Heart right ventricle (tissue), 16 donors: Measurements from ENCODE around the gene FFAR4. TPM values are rescaled to one million over a fixed set of nuclear protein-coding genes. Genes with fewer than 3 reads are reported as not detected.

Experiments used
- ATAC-seq, 8 donors: fragments of 200-7000 bp; cut with Tn5 transposase; one replicate each; pipeline ENCODE4 v1.9.1; 2020; ENCODE audit warnings: mild to moderate bottlenecking in 8 of 8, moderate library complexity in 8 of 8, moderate number of reproducible peaks in 1 of 8
- DNase-seq, 2 donors: peaks; one replicate each; pipeline ENCODE4 v3.0.0-alpha.2; 2020
- H3K27ac ChIP-seq, 10 donors: fragments of 200-600 bp; sonication (generic) in 2 of 10; one replicate each; pipeline versions ENCODE4 v1.5.0 to v1.8.0; 2020 to 2022; ENCODE audit warnings: mild to moderate bottlenecking in 3 of 10
- H3K27me3 ChIP-seq, 7 donors: fragments of 200-600 bp; one replicate each; pipeline ENCODE4 v1.8.0; 2021 to 2022; ENCODE audit warnings: mild to moderate bottlenecking in 2 of 7
- H3K36me3 ChIP-seq, 9 donors: fragments of 200-600 bp; sonication (generic) in 1 of 9; one replicate each; pipeline versions ENCODE4 v1.5.0 to v1.8.0; 2020 to 2022; ENCODE audit warnings: mild to moderate bottlenecking in 2 of 9
- H3K4me1 ChIP-seq, 9 donors: fragments of 200-600 bp; sonication (generic) in 1 of 9; one replicate each; pipeline versions ENCODE4 v1.5.0 to v1.8.0; 2020 to 2022; ENCODE audit warnings: mild to moderate bottlenecking in 4 of 9
- H3K4me3 ChIP-seq, 10 donors: fragments of 200-600 bp; sonication (generic) in 2 of 10; one replicate each; pipeline versions ENCODE4 v1.5.0 to v1.8.0; 2020 to 2022; ENCODE audit warnings: mild to moderate bottlenecking in 7 of 10, moderate library complexity in 2 of 10
- H3K9me3 ChIP-seq, 11 donors: fragments of 200-600 bp in 10 of 11; sonication (generic) in 2 of 11; one replicate each; pipeline versions ENCODE4 v1.5.0 to v1.8.0; 2013 to 2022; ENCODE audit warnings: mild to moderate bottlenecking in 2 of 11, control low read depth in 1 of 11, moderate library complexity in 1 of 11
- WGBS, 2 donors: extraction: QIAGEN DNeasy Blood & Tissue Kit; methylation state at CpG; one replicate each; pipeline ENCODE4 v1.1.7; 2013; ENCODE audit warnings: inconsistent platforms in 1 of 2; 5-methylcytosine and 5-hydroxymethylcytosine counted together
- intact Hi-C, 10 donors: fragments of 100-400 bp; cut with DNase I; formaldehyde crosslinking; loops; one replicate each; pipeline versions ENCODE4 v1.11.1 to v1.14.2; 2022
- polyA plus RNA-seq, 2 donors: library from polyadenylated mRNA; stranded (reverse); fragments of 200-250 nt; gene quantifications; one replicate each; pipeline ENCODE4 v1.2.3, GENCODE V29; 2013
- total RNA-seq, 10 donors: library from RNA; stranded (reverse); fragmentation: NEBNext Ultra II Directional in 3 of 10; extraction: Animal tissue kit (Norgen Biotek cat#: 25700) in 3 of 10; gene quantifications; one replicate each; pipeline versions ENCODE4 v1.2.1 to v1.2.4, GENCODE V29; 2021 to 2023
- TF ChIP-seq, protein P1 (sequence below), 9 donors: fragments of 200-600 bp; sonication (generic) in 2 of 9; IDR thresholded peaks; one replicate each; pipeline versions ENCODE4 v1.5.0 to v1.8.0; 2021 to 2022; ENCODE audit warnings: antibody characterized with exemption in 9 of 9, mild to moderate bottlenecking in 5 of 9, moderate library complexity in 1 of 9
- donor health status: Arrhythmogenic right ventricular cardiomyopathy.
- donor health status: ischemic (EF 13 %, LVEDD 7.1; RV severe dilation, severe dysfunction).
- donor health status: healthy with polysubstance abuse.
- donor health status: DM: no; HTN: yes; CAD: no.
- donor health status: DM: no; HTN: no; CAD: no.
- donor health status: ischemic (EF 25% LVEDD 6.9; RV normal size, moderate dysfunction).
- donor health status: ischemic (EF 25% LVEDD 5.7; RV mildly dilated, moderate dysfunction).
- donor health status: healthy.
- donor health status: DM: yes; HTN: yes; CAD: no.
- donor health status: Ischemic cardiomyopathy.
- donor health status: ischemic (EF 35%, LVEDD 5.7; RV mildly dilated, moderate dysfunction).
- donor health status: nonischemic (EF 11% LVEDD 7.7; RV severe dilation, severe dysfunction).
- donor health status: DM: yes; HTN: yes; CAD: no.
- donor health status: PGD.
- donor health status: ischemic (EF 29% LVEDD 5.4; RV normal size, mild dysfunction).
- donor health status: nonischemic (EF 23%, LVEDD 6.1; RV moderate dilation, normal function).

Gene FFAR4
- total and polyA plus RNA-seq, 12 donors: 0.07 to 0.37 (median 0.12) TPM; not detected in 6

DNA sequence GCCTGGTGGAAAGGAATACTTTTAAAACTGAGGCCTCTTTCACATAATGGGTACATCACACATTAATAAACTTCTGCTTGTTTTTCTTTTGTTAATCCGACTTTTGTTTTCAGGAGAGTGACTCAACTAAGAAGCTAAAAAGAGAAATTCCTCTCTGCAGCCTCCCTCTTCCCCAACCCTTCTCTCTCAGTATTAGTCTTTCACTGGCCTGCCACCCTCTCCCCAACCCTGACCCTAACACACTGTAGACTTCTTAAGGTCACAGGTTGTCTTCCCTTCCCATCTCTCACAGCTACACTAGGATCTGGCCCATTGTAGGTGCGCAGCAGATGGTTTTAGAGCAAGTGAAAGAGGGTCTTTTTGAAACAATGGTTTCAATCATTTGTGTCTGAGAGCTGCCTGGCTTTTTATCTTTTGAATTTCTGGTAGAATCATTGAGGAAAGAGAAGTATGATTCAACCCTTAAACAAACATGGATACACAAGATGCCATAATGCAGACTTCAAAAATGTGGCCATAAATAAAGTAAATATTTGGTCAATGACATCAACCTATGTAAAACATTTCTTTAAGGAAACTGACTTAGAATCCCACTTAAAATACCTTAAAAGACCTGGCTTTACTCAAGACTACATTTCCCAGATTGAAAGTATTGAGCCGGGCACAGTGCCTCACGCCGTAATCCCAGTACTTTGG, 17.9 kb upstream of the FFAR4 start:
- no peak overlapping the region for H3K27ac ChIP-seq
- ATAC-seq: no peak
- H3K27me3 ChIP-seq: no peaks in the 10 kb centered on the region
- no peaks in the 10 kb centered on the region for H3K36me3 ChIP-seq
- WGBS, 2 donors: 90 to 95% methylated on average over 5 of the region's 5 CpGs
- TF ChIP-seq, protein P1, sequence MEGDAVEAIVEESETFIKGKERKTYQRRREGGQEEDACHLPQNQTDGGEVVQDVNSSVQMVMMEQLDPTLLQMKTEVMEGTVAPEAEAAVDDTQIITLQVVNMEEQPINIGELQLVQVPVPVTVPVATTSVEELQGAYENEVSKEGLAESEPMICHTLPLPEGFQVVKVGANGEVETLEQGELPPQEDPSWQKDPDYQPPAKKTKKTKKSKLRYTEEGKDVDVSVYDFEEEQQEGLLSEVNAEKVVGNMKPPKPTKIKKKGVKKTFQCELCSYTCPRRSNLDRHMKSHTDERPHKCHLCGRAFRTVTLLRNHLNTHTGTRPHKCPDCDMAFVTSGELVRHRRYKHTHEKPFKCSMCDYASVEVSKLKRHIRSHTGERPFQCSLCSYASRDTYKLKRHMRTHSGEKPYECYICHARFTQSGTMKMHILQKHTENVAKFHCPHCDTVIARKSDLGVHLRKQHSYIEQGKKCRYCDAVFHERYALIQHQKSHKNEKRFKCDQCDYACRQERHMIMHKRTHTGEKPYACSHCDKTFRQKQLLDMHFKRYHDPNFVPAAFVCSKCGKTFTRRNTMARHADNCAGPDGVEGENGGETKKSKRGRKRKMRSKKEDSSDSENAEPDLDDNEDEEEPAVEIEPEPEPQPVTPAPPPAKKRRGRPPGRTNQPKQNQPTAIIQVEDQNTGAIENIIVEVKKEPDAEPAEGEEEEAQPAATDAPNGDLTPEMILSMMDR (IDR thresholded peaks at IDR 0.05): no peak
- intact Hi-C loops: loop anchor here in 1 of 10 donors (5.0 kb wide), 1 partner anchor 134 kb away; no protein-coding TSS in a partner anchor
- H3K9me3 ChIP-seq: no peaks in the 10 kb centered on the region
- H3K4me3 ChIP-seq: no peak overlapping the region
- no peak for DNase-seq
- H3K4me1 ChIP-seq: no peaks in the 10 kb centered on the region

DNA sequence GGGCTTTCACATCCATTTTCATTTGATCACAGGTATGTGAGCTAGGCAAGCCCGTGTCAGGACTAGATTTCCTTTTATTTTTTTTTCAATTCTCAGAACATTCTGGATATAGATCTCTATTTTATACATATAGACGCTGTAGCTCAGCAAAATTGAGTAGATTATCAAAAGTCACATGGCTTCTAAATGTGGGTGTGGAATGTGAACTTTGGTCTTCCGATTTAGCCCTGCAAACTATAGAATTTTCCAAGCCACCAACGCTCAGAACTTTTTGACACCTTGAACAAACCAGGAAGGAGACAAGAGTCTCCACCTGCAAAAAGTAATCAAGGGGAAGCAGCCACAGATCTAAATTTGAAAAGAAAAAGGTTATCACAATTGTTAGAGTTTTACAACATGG, 15.9 kb upstream of the FFAR4 start:
- no peaks in the 10 kb centered on the region for H3K9me3 ChIP-seq
- H3K27me3 ChIP-seq: no peaks in the 10 kb centered on the region
- H3K36me3 ChIP-seq: no peaks in the 10 kb centered on the region
- TF ChIP-seq, protein P1 (IDR thresholded peaks at IDR 0.05): no peak
- whole genome bisulfite sequencing, 2 donors: 81 to 87% methylated on average over 4 of the region's 4 CpGs
- DNase-seq (no peak), ATAC-seq (no peak)
- intact Hi-C loops: loop anchor here in 7 of 10 donors (5.0 to 10.0 kb wide), 5 partner anchors 124 to 264 kb away; no protein-coding TSS in a partner anchor
- no peak overlapping the region for H3K4me3 ChIP-seq
- H3K27ac ChIP-seq: no peak overlapping the region
- H3K4me1 ChIP-seq: no peaks in the 10 kb centered on the region

DNA sequence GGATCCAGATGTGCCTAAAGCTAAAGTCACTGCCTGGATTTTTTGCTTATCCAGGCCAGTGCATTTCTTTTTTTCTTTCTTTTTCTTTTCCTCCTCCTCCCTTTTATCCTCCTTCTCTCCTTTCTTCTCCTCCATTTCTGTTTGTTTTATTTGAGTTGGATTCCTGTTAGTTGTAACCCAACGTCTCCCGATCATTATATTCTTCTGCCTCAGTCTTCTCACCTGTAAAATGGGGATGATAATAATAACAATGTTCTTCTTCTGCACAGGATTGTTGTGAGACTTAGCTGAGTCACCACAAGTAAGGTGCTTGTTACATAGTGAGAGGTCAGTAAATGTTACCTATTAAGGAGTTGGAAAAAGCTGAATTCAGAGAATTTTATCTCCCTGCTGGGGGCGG, 13.7 kb upstream of the FFAR4 start:
- no peak for DNase-seq
- Histone ChIP-seq H3K4me3 (no peak overlapping the region), H3K36me3 (no peaks in the 10 kb centered on the region), H3K27me3 (no peaks in the 10 kb centered on the region), H3K9me3 (no peaks in the 10 kb centered on the region), H3K27ac (no peak overlapping the region), H3K4me1 (peaks cover 0 to 5% (median 0%) of the 10 kb centered on the region in 9 donors)
- intact Hi-C loops: loop anchor here in 7 of 10 donors (5.0 to 10.0 kb wide), 5 partner anchors 122 to 262 kb away; no protein-coding TSS in a partner anchor
- no peak for ATAC-seq
- WGBS, 2 donors: 92 to 94% methylated on average over 3 of the region's 3 CpGs
- TF ChIP-seq, protein P1 (IDR thresholded peaks at IDR 0.05): no peak

DNA sequence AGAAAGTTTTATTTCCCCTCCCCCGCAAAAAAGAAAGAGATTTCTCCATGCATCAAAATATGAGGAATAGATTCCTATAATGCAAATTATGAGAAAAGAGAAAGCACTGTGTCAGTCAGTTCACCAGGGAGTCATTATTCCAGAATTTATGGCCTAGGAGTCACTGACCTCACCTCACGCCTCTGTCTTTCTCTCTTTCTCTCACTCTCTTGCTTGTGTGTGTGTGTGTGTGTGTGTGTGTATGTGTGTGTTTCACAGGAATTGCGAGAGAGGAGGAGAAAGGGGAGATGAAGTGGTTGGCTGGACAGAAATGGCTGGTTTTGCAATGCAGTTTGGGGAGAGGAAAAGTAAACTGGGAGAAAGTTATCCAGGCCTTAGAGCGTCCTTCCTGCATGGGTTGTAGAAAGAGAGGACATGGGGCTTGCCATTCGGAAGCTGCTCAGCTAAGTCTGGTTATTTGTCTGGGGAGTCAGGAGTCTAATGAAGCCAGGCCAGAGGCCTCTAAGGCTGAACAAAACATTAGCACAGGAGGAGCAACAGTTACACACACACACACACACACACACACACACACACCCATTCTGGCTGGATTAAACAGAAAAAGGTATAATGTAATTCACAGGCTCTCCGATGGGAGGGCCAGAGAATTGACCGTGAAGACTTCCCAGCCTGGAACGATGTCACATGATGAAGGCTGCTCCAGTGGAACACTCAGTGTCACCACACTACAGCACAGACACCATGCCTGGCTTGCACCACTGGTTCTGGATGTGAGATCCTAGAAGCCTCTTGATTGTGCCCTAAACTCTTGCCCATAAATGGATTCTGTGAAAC, 12.8 kb upstream of the FFAR4 start:
- ATAC-seq (peak in 1 of 8 donors; percentile 12), DNase-seq (no peak)
- intact Hi-C loops: loop anchor here in 7 of 10 donors (5.0 to 10.0 kb wide), 5 partner anchors 121 to 261 kb away; no protein-coding TSS in a partner anchor
- TF ChIP-seq, protein P1 (IDR thresholded peaks at IDR 0.05): no peak
- Histone ChIP-seq H3K27me3 (no peaks in the 10 kb centered on the region), H3K4me3 (no peak overlapping the region), H3K4me1 (peaks cover 0 to 5% (median 0%) of the 10 kb centered on the region in 9 donors), H3K27ac (no peak overlapping the region), H3K36me3 (no peaks in the 10 kb centered on the region), H3K9me3 (no peaks in the 10 kb centered on the region)
- WGBS, 2 donors: 82 to 91% methylated on average over 8 of the region's 8 CpGs
